Ishikawa (cell line): ENCODE results near the gene TOP2B.

Experiments used
- CEBPB ChIP-seq: IDR thresholded peaks from 2 replicates; pipeline ENCODE4 v1.6.1; 2012
- FOXM1 ChIP-seq: IDR thresholded peaks from 2 replicates; pipeline ENCODE4 v1.6.1; 2012; ENCODE audit warnings: low read depth, borderline replicate concordance
- TF ChIP-seq, protein P1 (sequence below): IDR thresholded peaks from 2 replicates; pipeline ENCODE4 v1.6.1; 2012

DNA sequence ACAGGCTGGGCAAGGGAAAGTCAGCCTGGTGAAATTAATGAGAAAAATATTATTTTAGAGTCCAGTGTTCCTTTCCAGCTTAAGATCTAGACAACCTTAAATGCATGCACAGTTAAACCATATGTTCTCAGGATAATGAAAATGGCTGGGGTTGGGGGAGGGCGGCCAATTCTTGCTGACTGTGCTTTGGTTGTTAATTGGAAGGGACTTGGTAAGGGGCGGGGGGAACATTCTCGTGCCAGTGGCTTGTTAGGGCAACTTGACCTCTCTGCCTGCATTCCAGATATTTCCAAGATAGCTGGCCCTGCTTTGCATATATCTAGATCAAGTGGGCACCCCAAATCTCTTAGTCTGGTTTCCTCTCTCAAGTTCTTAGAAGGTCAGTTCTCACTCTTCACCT lies 112.5 kb downstream of the TOP2B start:
- TF ChIP-seq, protein P1, sequence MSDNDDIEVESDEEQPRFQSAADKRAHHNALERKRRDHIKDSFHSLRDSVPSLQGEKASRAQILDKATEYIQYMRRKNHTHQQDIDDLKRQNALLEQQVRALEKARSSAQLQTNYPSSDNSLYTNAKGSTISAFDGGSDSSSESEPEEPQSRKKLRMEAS, result no peak
- TF ChIP-seq FOXM1 (no peak), CEBPB (no peak)
